ENCODE measurements around the gene RARA. TPM values are rescaled to one million over a fixed set of nuclear protein-coding genes. Genes with fewer than 3 reads are reported as not detected.
"Not testable (repeated sequence)": the region's sequence is repeated elsewhere in the genome, so short reads cannot be mapped to it uniquely, and the experiment has no call there.

The RARA gene
- polyA plus RNA-seq, 1 experiment: 4.9 TPM

DNA sequence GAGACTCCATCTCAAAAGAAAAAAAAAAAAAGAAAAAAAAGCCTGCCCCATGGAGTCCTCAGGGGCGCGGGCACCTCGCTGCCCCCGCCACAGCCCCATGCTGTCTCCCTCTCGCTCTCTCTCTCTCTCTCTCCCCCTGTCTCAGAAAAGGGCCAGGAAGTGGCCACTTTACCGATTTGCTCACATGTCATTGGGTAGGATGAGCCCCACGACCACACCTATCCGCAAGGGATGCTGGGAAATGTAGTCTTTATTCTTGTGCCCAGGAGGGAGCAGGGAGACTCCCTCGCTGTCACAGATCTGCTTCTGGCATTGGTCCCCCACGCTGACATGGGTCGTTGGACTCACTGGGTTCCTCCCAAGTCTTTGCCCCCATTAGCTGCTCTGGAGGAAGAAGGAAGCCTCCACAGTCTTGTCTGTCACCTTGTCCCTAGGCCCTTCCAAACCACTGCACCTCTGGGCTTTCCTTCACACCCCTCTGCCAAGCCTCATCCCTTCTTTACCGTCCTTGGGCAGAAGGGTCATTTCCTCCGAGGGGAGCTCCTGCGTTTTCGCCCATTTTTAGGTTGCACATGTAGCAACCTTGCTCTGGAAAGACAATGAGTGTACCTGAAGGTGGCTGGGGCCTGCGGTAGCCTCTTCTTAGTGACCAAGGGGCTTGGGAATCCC is 62.4 kb downstream of the RARA start:
- peaks cover 11% of the 10 kb centered on the region; the same call in 1 of the 2 replicates for H3K9me3 ChIP-seq (ENCODE audit: control insufficient read depth, insufficient read depth, low read length)
- H3K4me3 ChIP-seq (ENCODE audit: low read depth, low read length): no peak overlapping the region
- no peak for DNase-seq (ENCODE audit: low read depth, low spot score)
- ChIA-PET POLR2A (no interaction called here), CTCF (interaction anchor here (1.3 kb wide), 1 partner anchor 17 kb away, joined by 3 read pairs; no protein-coding TSS in a partner anchor)
- no peaks in the 10 kb centered on the region for H3K27me3 ChIP-seq (ENCODE audit: control insufficient read depth, insufficient read depth, low read length)
- H3K27ac ChIP-seq (ENCODE audit: low read depth, low read length): no peak overlapping the region
- TF ChIP-seq, protein P1, sequence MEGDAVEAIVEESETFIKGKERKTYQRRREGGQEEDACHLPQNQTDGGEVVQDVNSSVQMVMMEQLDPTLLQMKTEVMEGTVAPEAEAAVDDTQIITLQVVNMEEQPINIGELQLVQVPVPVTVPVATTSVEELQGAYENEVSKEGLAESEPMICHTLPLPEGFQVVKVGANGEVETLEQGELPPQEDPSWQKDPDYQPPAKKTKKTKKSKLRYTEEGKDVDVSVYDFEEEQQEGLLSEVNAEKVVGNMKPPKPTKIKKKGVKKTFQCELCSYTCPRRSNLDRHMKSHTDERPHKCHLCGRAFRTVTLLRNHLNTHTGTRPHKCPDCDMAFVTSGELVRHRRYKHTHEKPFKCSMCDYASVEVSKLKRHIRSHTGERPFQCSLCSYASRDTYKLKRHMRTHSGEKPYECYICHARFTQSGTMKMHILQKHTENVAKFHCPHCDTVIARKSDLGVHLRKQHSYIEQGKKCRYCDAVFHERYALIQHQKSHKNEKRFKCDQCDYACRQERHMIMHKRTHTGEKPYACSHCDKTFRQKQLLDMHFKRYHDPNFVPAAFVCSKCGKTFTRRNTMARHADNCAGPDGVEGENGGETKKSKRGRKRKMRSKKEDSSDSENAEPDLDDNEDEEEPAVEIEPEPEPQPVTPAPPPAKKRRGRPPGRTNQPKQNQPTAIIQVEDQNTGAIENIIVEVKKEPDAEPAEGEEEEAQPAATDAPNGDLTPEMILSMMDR (IDR thresholded peaks at IDR 0.05; ENCODE audit: low read depth, low read length): no peak

GRCh38 chr17:40372031-40372430 is 63.1 kb downstream of the RARA start:
- TF ChIP-seq, protein P1 (IDR thresholded peaks at IDR 0.05; ENCODE audit: low read depth, low read length): no peak
- ChIA-PET POLR2A (no interaction called here), CTCF (interaction anchor here (0.6 to 1.3 kb wide), 2 partner anchors 17 to 162 kb away, joined by 3 read pairs; no protein-coding TSS in a partner anchor)
- Histone ChIP-seq H3K9me3 (ENCODE audit: control insufficient read depth, insufficient read depth, low read length) (peaks cover 11% of the 10 kb centered on the region), H3K4me3 (ENCODE audit: low read depth, low read length) (no peak overlapping the region), H3K27ac (ENCODE audit: low read depth, low read length) (no peak overlapping the region), H3K27me3 (ENCODE audit: control insufficient read depth, insufficient read depth, low read length) (no peaks in the 10 kb centered on the region)
- no peak for DNase-seq (ENCODE audit: low read depth, low spot score)

- CTCF ChIA-PET: interaction anchor here (0.6 to 1.3 kb wide), 2 partner anchors 18 to 161 kb away, joined by 3 read pairs; no protein-coding TSS in a partner anchor
- peaks cover 11% of the 10 kb centered on the region for H3K9me3 ChIP-seq (ENCODE audit: control insufficient read depth, insufficient read depth, low read length)
- H3K27me3 ChIP-seq (ENCODE audit: control insufficient read depth, insufficient read depth, low read length); POLR2A ChIA-PET; H3K27ac ChIP-seq (ENCODE audit: low read depth, low read length); DNase-seq (ENCODE audit: low read depth, low spot score); H3K4me3 ChIP-seq (ENCODE audit: low read depth, low read length): not testable (repeated sequence)
These were observed 63.7 kb downstream of the RARA start for GRCh38 chr17:40372644-40373043.

DNA sequence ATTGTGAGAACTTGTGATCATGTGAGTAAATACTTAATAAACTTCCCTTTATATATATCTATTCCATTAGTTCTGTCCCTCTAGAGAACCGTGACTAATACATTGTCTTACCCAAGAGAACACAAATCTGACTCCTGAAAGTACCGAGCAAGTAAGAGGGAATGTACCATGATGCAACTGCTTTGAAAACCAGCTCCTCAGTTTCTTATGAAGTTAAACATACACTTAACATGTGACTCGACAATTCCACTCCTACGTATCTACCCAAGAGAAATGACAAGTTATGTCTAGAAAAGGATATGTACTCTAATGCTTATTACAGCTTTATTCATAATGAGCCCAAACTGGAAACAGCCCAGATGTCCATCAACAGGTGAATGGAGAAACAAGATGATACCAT is 64.3 kb downstream of the RARA start:
- no peak overlapping the region for H3K27ac ChIP-seq (ENCODE audit: low read depth, low read length)
- peaks cover 11% of the 10 kb centered on the region for H3K9me3 ChIP-seq (ENCODE audit: control insufficient read depth, insufficient read depth, low read length)
- DNase-seq (ENCODE audit: low read depth, low spot score): no peak
- ChIA-PET POLR2A (no interaction called here), CTCF (interaction anchor here (0.5 to 0.7 kb wide), 2 partner anchors 21 to 36 kb away, joined by 6 read pairs; no protein-coding TSS in a partner anchor)
- TF ChIP-seq, protein P1 (IDR thresholded peaks at IDR 0.05; ENCODE audit: low read depth, low read length): no peak
- H3K27me3 ChIP-seq (ENCODE audit: control insufficient read depth, insufficient read depth, low read length): no peaks in the 10 kb centered on the region
- H3K4me3 ChIP-seq (ENCODE audit: low read depth, low read length): no peak overlapping the region

GRCh38 chr17:40373999-40374398 is 65.0 kb downstream of the RARA start:
- ChIA-PET POLR2A (interaction anchor here (0.7 kb wide), 1 partner anchor 8 kb away, joined by 3 read pairs; no protein-coding TSS in a partner anchor), CTCF (interaction anchor here (0.5 kb wide), 1 partner anchor 35 kb away, joined by 6 read pairs; no protein-coding TSS in a partner anchor)
- no peak overlapping the region for H3K4me3 ChIP-seq (ENCODE audit: low read depth, low read length)
- peaks cover 11% of the 10 kb centered on the region for H3K9me3 ChIP-seq (ENCODE audit: control insufficient read depth, insufficient read depth, low read length)
- TF ChIP-seq, protein P1 (IDR thresholded peaks at IDR 0.05; ENCODE audit: low read depth, low read length): no peak
- H3K27ac ChIP-seq (ENCODE audit: low read depth, low read length): no peak overlapping the region
- DNase-seq (ENCODE audit: low read depth, low spot score): no peak
- no peaks in the 10 kb centered on the region for H3K27me3 ChIP-seq (ENCODE audit: control insufficient read depth, insufficient read depth, low read length)

Data from AG04450 (cell line).